ENCODE results near the gene IRGM.

The IRGM gene

DNA sequence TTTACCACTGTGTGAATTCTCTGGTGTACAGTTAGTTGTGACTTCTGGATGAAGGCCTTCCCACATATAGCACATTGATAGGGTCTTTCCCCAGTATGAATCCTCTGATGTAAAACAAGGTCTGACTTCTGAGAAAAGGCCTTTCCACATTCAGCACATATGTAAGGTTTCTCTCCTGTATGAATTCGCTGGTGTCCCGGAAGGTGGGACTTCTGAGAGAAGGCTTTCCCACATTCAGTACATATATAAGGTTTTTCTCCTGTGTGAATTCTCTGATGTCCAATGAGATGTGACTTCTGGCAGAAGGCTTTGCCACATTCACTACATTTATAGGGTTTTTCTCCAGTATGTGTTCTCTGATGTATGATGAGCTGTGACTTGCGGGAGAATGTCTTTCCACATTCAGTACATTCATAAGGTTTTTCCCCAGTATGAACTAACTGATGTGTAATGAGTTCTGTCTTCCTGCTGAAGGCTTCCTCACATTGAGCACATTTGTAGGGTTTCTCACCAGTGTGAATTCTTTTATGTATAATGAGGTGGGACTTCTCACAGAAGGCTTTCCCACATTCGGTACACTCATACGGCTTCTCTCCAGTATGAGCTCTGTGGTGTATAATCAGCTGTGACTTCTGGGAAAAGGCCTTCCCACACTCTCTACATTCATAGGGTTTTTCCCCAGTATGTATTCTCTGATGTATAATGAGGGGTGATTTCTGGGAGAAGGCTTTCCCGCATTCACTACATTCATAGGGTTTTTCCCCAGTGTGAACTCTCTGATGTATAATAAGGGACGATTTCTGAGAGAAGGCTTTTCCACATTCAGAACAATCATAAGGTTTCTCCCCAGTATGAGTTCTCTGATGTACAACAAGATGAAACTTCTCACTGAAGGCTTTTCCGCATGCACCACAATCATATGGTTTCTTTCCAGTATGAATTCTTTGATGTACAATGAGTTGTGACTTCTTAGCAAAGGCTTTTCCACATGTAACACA lies 49.4 kb downstream of the IRGM start:
- no peak for DNase-seq (ENCODE audit: low spot score)
